K562 (cell line): ENCODE measurements around the gene TRMU.

Source experiments
- ATF7 ChIP-seq: fragments of 450-650 bp; IDR thresholded peaks from 2 replicates; pipeline ENCODE4 v1.7.1; 2014; ENCODE audit warnings: mild to moderate bottlenecking, moderate library complexity
- EP300 ChIP-seq: IDR thresholded peaks from 2 replicates; pipeline ENCODE4 v1.6.1; 2012; ENCODE audit warnings: low read length, improper control_type of control experiment
- FOXJ3 ChIP-seq: sonication (generic); formaldehyde crosslinking; IDR thresholded peaks from 2 replicates; pipeline ENCODE4 v1.4.0; 2020; ENCODE audit warnings: mild to moderate bottlenecking, missing genetic modification reagents
- KLF10 ChIP-seq: fragments of 250-450 bp; sonication (Bioruptor Pico); IDR thresholded peaks from 2 replicates; pipeline ENCODE4 v1.6.1; 2021; ENCODE audit warnings: matching md5 sums
- LARP7 ChIP-seq: fragments of 450-650 bp; IDR thresholded peaks from 2 replicates; pipeline ENCODE4 v1.6.1; 2016
- ZC3H11A ChIP-seq: IDR thresholded peaks from 2 replicates; pipeline ENCODE4 v1.6.1; 2012; ENCODE audit warnings: low read depth, low read length, improper control_type of control experiment
- TF ChIP-seq, protein P1 (sequence below), 2 experiments: fragments of 450-650 bp in 1 of 2; sonication (generic) in 1 of 2; formaldehyde crosslinking in 1 of 2; IDR thresholded peaks; 2 replicates each; pipeline versions ENCODE4 v1.7.1 to v1.9.0; 2016 to 2022; ENCODE audit warnings: inconsistent platforms in 1 of 2, mild to moderate bottlenecking in 1 of 2, missing genetic modification reagents in 1 of 2

DNA sequence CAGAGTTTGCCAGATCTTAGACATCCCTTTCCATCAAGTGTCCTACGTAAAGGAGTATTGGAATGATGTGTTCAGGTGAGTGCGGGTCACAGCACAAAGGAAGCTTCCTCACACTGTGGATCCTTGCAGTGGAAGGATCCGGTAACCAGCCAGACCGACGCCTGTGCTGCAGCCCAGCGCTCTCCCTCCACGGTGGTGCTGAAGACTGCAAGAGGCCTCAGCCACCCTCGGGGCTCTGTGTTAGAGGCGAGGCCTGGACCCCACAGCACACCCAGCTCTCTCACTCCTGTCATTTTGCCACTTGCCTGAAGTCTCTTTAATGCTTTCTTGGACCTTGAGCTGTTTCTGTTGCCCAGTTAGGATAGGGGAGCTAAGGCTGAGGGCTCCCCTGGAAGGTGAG lies 2.4 kb downstream of the TRMU start:
- no peak for TF ChIP-seq ATF7
- no peak for TF ChIP-seq FOXJ3 (CRISPR knock-in tag)
- TF ChIP-seq ZC3H11A: no peak
- no peak for TF ChIP-seq LARP7
- TF ChIP-seq EP300: no peak
- TF ChIP-seq KLF10 (CRISPR knock-in tag): no peak
- TF ChIP-seq, protein P1, sequence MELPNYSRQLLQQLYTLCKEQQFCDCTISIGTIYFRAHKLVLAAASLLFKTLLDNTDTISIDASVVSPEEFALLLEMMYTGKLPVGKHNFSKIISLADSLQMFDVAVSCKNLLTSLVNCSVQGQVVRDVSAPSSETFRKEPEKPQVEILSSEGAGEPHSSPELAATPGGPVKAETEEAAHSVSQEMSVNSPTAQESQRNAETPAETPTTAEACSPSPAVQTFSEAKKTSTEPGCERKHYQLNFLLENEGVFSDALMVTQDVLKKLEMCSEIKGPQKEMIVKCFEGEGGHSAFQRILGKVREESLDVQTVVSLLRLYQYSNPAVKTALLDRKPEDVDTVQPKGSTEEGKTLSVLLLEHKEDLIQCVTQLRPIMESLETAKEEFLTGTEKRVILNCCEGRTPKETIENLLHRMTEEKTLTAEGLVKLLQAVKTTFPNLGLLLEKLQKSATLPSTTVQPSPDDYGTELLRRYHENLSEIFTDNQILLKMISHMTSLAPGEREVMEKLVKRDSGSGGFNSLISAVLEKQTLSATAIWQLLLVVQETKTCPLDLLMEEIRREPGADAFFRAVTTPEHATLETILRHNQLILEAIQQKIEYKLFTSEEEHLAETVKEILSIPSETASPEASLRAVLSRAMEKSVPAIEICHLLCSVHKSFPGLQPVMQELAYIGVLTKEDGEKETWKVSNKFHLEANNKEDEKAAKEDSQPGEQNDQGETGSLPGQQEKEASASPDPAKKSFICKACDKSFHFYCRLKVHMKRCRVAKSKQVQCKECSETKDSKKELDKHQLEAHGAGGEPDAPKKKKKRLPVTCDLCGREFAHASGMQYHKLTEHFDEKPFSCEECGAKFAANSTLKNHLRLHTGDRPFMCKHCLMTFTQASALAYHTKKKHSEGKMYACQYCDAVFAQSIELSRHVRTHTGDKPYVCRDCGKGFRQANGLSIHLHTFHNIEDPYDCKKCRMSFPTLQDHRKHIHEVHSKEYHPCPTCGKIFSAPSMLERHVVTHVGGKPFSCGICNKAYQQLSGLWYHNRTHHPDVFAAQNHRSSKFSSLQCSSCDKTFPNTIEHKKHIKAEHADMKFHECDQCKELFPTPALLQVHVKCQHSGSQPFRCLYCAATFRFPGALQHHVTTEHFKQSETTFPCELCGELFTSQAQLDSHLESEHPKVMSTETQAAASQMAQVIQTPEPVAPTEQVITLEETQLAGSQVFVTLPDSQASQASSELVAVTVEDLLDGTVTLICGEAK (IDR thresholded peaks at IDR 0.05): no peak
- TF ChIP-seq, protein P1 (CRISPR knock-in tag; IDR thresholded peaks at IDR 0.05): no peak
